ES-I3 (cell line): ENCODE results near the gene TBC1D22B.
"Not testable (repeated sequence)": the region's sequence is repeated elsewhere in the genome, so short reads cannot be mapped to it uniquely, and the experiment has no call there.

ENCODE experiments used
- H3K36me3 ChIP-seq: 2 replicates; pipeline ENCODE4 v1.6.1; 2013; ENCODE audit warnings: mild to moderate bottlenecking, low read length, control low read depth, moderate library complexity; ENCODE audit not compliant: insufficient read depth
- H3K4me1 ChIP-seq: 2 replicates; pipeline ENCODE4 v1.6.1; 2013; ENCODE audit warnings: mild to moderate bottlenecking, control low read depth, low read length; ENCODE audit not compliant: insufficient read depth
- H3K9ac ChIP-seq: 2 replicates; pipeline ENCODE4 v1.6.1; 2013; ENCODE audit warnings: low read depth, mild to moderate bottlenecking, low read length, moderate library complexity
- H3K9me3 ChIP-seq: 2 replicates; pipeline ENCODE4 v1.6.1; 2013; ENCODE audit warnings: mild to moderate bottlenecking, low read length, moderate library complexity; ENCODE audit not compliant: control insufficient read depth, insufficient read depth

TBC1D22B gene

GRCh38 chr6:37323580-37323979, 66.0 kb downstream of the TBC1D22B start:
- Histone ChIP-seq H3K9ac (no peak overlapping the region), H3K36me3 (peaks cover 5% of the 10 kb centered on the region), H3K4me1 (no peaks in the 10 kb centered on the region), H3K9me3 (no peaks in the 10 kb centered on the region)

- H3K36me3 ChIP-seq = peaks cover 5% of the 10 kb centered on the region
- H3K4me1 ChIP-seq = no peaks in the 10 kb centered on the region
- H3K9ac ChIP-seq = no peak overlapping the region
- H3K9me3 ChIP-seq = no peaks in the 10 kb centered on the region
Observed at GRCh38 chr6:37324131-37325033, 66.8 kb downstream of the TBC1D22B start.

- not testable (repeated sequence) for H3K9ac ChIP-seq, H3K4me1 ChIP-seq, H3K9me3 ChIP-seq
- peaks cover 13% of the 10 kb centered on the region for H3K36me3 ChIP-seq
Observed at GRCh38 chr6:37330345-37330744, 72.8 kb downstream of the TBC1D22B start.

- H3K4me1 ChIP-seq = no peaks in the 10 kb centered on the region
- H3K36me3 ChIP-seq = peaks cover 13% of the 10 kb centered on the region
- H3K9ac ChIP-seq = no peak overlapping the region
- no peaks in the 10 kb centered on the region for H3K9me3 ChIP-seq
Observed at GRCh38 chr6:37331047-37331446, 73.5 kb downstream of the TBC1D22B start.

GRCh38 chr6:37332894-37333293, 75.3 kb downstream of the TBC1D22B start:
- Histone ChIP-seq H3K36me3 (peaks cover 13% of the 10 kb centered on the region), H3K9me3 (no peaks in the 10 kb centered on the region), H3K9ac (no peak overlapping the region), H3K4me1 (no peaks in the 10 kb centered on the region)

- Histone ChIP-seq H3K9ac (no peak overlapping the region), H3K4me1 (no peaks in the 10 kb centered on the region), H3K9me3 (no peaks in the 10 kb centered on the region), H3K36me3 (peaks cover 13% of the 10 kb centered on the region)
Observed at GRCh38 chr6:37334047-37334446, 76.5 kb downstream of the TBC1D22B start.

- not testable (repeated sequence) for H3K9ac ChIP-seq, H3K4me1 ChIP-seq, H3K9me3 ChIP-seq, H3K36me3 ChIP-seq
Observed at GRCh38 chr6:37338317-37338716, 80.7 kb downstream of the TBC1D22B start.

GRCh38 chr6:37338745-37339255, 81.2 kb downstream of the TBC1D22B start:
- Histone ChIP-seq H3K4me1 (no peaks in the 10 kb centered on the region), H3K9me3 (no peaks in the 10 kb centered on the region), H3K9ac (no peak overlapping the region), H3K36me3 (no peaks in the 10 kb centered on the region; the same call in 1 of the 2 replicates)

GRCh38 chr6:37339741-37340638, 82.4 kb downstream of the TBC1D22B start:
- H3K9me3 ChIP-seq = no peaks in the 10 kb centered on the region
- no peaks in the 10 kb centered on the region for H3K4me1 ChIP-seq
- H3K36me3 ChIP-seq = no peaks in the 10 kb centered on the region
- no peak overlapping the region for H3K9ac ChIP-seq

GRCh38 chr6:37340639-37340943, 83.0 kb downstream of the TBC1D22B start:
- H3K36me3 ChIP-seq = no peaks in the 10 kb centered on the region
- H3K9me3 ChIP-seq = no peaks in the 10 kb centered on the region
- H3K9ac ChIP-seq = no peak overlapping the region
- H3K4me1 ChIP-seq = no peaks in the 10 kb centered on the region

- H3K4me1 ChIP-seq = no peaks in the 10 kb centered on the region
- no peak overlapping the region for H3K9ac ChIP-seq
- no peaks in the 10 kb centered on the region for H3K36me3 ChIP-seq
- H3K9me3 ChIP-seq = no peaks in the 10 kb centered on the region
Observed at GRCh38 chr6:37343248-37343647, 85.7 kb downstream of the TBC1D22B start.

GRCh38 chr6:37344308-37344707, 86.7 kb downstream of the TBC1D22B start:
- no peak overlapping the region for H3K9ac ChIP-seq
- H3K4me1 ChIP-seq = no peaks in the 10 kb centered on the region
- no peaks in the 10 kb centered on the region for H3K9me3 ChIP-seq
- H3K36me3 ChIP-seq = no peaks in the 10 kb centered on the region

GRCh38 chr6:37345804-37346203, 88.2 kb downstream of the TBC1D22B start:
- not testable (repeated sequence) for H3K9ac ChIP-seq, H3K4me1 ChIP-seq, H3K9me3 ChIP-seq, H3K36me3 ChIP-seq

- no peak overlapping the region for H3K9ac ChIP-seq
- H3K9me3 ChIP-seq = no peaks in the 10 kb centered on the region
- H3K36me3 ChIP-seq = no peaks in the 10 kb centered on the region
Observed at GRCh38 chr6:37347177-37347576, 89.6 kb downstream of the TBC1D22B start.

More at GRCh38 chr6:37347177-37347576, 89.6 kb downstream of the TBC1D22B start:
- H3K4me1 ChIP-seq = no peaks in the 10 kb centered on the region
